ENCODE results near the gene FSIP1.

Gene FSIP1

DNA sequence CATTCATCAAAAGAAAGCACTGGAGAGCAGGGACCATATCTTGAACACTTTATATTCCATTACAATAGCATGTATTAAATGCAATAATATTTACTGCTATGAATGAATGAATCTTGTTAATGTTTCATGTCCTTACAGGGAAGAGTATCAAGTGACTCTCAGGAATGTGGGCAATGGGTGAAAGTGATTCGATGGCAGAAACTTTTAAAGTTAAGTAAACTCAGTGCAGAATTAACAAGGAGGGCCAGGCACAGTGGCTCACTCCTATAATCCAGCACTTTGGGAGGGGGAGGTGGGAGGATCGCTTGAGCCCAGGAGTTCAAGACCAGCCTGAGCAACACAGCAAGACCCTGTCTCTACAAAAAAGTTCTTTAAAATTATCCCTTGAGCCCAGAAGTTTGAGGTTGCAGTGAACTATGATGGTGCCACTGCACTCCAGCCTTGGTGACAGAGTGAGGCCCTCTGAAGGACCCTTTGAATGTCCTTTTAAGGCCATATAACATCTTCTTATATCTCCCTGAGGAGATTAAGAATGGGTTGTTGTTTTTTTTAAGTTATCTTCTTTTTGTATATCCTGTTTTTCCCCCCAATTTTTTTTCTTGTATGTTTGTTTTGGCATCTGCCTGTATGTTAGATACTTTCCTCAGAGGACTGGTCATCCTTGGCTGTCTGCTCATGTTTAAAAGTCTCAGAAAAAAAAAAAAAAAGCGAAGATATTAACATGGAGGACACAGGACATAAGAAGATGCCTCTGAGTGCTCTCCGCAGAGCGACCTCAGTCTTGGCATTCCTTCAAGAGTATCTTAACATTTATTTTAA is 9.6 kb upstream of the FSIP1 start:
- Histone ChIP-seq H3K36me3 (ENCODE audit: control insufficient read depth, insufficient read depth, low read length) (no peaks in the 10 kb centered on the region), H3K4me3 (replicated peaks; ENCODE audit: low read depth, low read length) (no peak overlapping the region), H3K27me3 (replicated peaks; ENCODE audit: control insufficient read depth, insufficient read depth, low read length) (no peaks in the 10 kb centered on the region)
- no peak for DNase-seq (ENCODE audit: extremely low read depth, insufficient read length)
- TF ChIP-seq, protein P1, sequence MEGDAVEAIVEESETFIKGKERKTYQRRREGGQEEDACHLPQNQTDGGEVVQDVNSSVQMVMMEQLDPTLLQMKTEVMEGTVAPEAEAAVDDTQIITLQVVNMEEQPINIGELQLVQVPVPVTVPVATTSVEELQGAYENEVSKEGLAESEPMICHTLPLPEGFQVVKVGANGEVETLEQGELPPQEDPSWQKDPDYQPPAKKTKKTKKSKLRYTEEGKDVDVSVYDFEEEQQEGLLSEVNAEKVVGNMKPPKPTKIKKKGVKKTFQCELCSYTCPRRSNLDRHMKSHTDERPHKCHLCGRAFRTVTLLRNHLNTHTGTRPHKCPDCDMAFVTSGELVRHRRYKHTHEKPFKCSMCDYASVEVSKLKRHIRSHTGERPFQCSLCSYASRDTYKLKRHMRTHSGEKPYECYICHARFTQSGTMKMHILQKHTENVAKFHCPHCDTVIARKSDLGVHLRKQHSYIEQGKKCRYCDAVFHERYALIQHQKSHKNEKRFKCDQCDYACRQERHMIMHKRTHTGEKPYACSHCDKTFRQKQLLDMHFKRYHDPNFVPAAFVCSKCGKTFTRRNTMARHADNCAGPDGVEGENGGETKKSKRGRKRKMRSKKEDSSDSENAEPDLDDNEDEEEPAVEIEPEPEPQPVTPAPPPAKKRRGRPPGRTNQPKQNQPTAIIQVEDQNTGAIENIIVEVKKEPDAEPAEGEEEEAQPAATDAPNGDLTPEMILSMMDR (IDR thresholded peaks at IDR 0.05; ENCODE audit: insufficient read depth, low read length, poor library complexity, severe bottlenecking): no peak

GRCh38 chr15:39789736-39790135 is 7.1 kb upstream of the FSIP1 start:
- H3K36me3 ChIP-seq (ENCODE audit: control insufficient read depth, insufficient read depth, low read length): no peaks in the 10 kb centered on the region
- TF ChIP-seq, protein P1 (IDR thresholded peaks at IDR 0.05; ENCODE audit: insufficient read depth, low read length, poor library complexity, severe bottlenecking): no peak
- H3K27me3 ChIP-seq (replicated peaks; ENCODE audit: control insufficient read depth, insufficient read depth, low read length): no peaks in the 10 kb centered on the region
- no peak overlapping the region for H3K4me3 ChIP-seq (replicated peaks; ENCODE audit: low read depth, low read length)
- DNase-seq (ENCODE audit: extremely low read depth, insufficient read length): no peak

GRCh38 chr15:39788800-39789565 is 6.3 kb upstream of the FSIP1 start:
- TF ChIP-seq, protein P1 (IDR thresholded peaks at IDR 0.05; ENCODE audit: insufficient read depth, low read length, poor library complexity, severe bottlenecking): no peak
- Histone ChIP-seq H3K36me3 (ENCODE audit: control insufficient read depth, insufficient read depth, low read length) (no peaks in the 10 kb centered on the region), H3K27me3 (replicated peaks; ENCODE audit: control insufficient read depth, insufficient read depth, low read length) (no peaks in the 10 kb centered on the region), H3K4me3 (replicated peaks; ENCODE audit: low read depth, low read length) (no peak overlapping the region)
- no peak for DNase-seq (ENCODE audit: extremely low read depth, insufficient read length)

- H3K36me3 ChIP-seq (ENCODE audit: control insufficient read depth, insufficient read depth, low read length): no peaks in the 10 kb centered on the region
- H3K4me3 ChIP-seq (replicated peaks; ENCODE audit: low read depth, low read length): no peak overlapping the region
- no peaks in the 10 kb centered on the region for H3K27me3 ChIP-seq (replicated peaks; ENCODE audit: control insufficient read depth, insufficient read depth, low read length)
- DNase-seq (ENCODE audit: extremely low read depth, insufficient read length): no peak
- TF ChIP-seq, protein P1 (IDR thresholded peaks at IDR 0.05; ENCODE audit: insufficient read depth, low read length, poor library complexity, severe bottlenecking): no peak
Measured at GRCh38 chr15:39788108-39788507, 5.5 kb upstream of the FSIP1 start.

DNA sequence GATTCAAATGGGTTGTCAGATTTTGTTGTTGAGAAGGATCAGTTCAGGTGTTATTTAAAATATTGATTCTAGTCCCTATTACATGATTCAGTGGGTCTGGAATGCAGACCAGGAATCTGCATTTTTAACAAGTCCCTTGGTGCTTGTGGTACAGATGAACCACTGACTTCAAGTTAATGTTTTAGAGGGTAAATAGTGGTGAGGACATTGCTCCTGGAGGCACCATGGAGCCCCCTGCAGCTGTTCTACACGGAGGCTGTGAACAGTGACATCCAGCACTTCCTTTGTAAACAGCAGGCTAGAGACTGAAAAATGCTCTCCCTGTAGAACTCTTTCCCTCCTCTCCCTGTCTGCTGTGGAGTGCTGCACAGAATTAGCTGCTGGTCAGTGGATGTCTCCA is 4.8 kb upstream of the FSIP1 start:
- DNase-seq (ENCODE audit: extremely low read depth, insufficient read length): no peak
- no peaks in the 10 kb centered on the region for H3K36me3 ChIP-seq (ENCODE audit: control insufficient read depth, insufficient read depth, low read length)
- TF ChIP-seq, protein P1 (IDR thresholded peaks at IDR 0.05; ENCODE audit: insufficient read depth, low read length, poor library complexity, severe bottlenecking): no peak
- H3K27me3 ChIP-seq (replicated peaks; ENCODE audit: control insufficient read depth, insufficient read depth, low read length): no peaks in the 10 kb centered on the region
- no peak overlapping the region for H3K4me3 ChIP-seq (replicated peaks; ENCODE audit: low read depth, low read length)

Data from GM06990 (cell line).